Fibroblast of lung (primary cell): ENCODE results near the gene MUS81. TPM values are rescaled to one million over a fixed set of nuclear protein-coding genes. Genes with fewer than 3 reads are reported as not detected.

ENCODE experiments used
- DNase-seq, 2 donors: peaks; one replicate each; pipeline versions ENCODE4 v3.0.0 to v3.0.0-alpha.2; 2010; ENCODE audit warnings: low read depth in 2 of 2
- H2AFZ ChIP-seq: 2 replicates; pipeline ENCODE4 v1.5.1; 2012; ENCODE audit warnings: low read length, control low read depth, inconsistent platforms
- H3K27ac ChIP-seq: 2 replicates; pipeline ENCODE4 v1.5.1; 2011; ENCODE audit warnings: low read length, control low read depth; ENCODE audit not compliant: insufficient read depth
- H3K27me3 ChIP-seq: 2 replicates; pipeline ENCODE4 v1.5.1; 2011; ENCODE audit warnings: mild to moderate bottlenecking, low read length; ENCODE audit not compliant: control insufficient read depth, insufficient read depth
- H3K36me3 ChIP-seq: 2 replicates; pipeline ENCODE4 v1.5.1; 2011; ENCODE audit warnings: low read length; ENCODE audit not compliant: control insufficient read depth, insufficient read depth
- H3K4me1 ChIP-seq: 2 replicates; pipeline ENCODE4 v1.5.1; 2011; ENCODE audit warnings: low read length; ENCODE audit not compliant: control insufficient read depth, insufficient read depth; ENCODE audit errors: extremely low read depth
- H3K4me2 ChIP-seq: 2 replicates; pipeline ENCODE4 v1.5.1; 2011; ENCODE audit warnings: low read length, control low read depth; ENCODE audit not compliant: insufficient read depth; ENCODE audit errors: extremely low read depth
- H3K4me3 ChIP-seq, 4 experiments: fragments of 200-600 bp in 1 of 4; sonication (generic) in 1 of 4; replicated peaks in 1 of 4; 2 replicates each; pipeline ENCODE4 v1.5.1; 2011 to 2016; ENCODE audit warnings: low read length in 4 of 4, low read depth in 3 of 4, mild to moderate bottlenecking in 3 of 4, control low read depth in 2 of 4, inconsistent platforms in 1 of 4, mixed read lengths in 1 of 4; ENCODE audit not compliant: insufficient read depth in 1 of 4; ENCODE audit errors: control extremely low read depth in 1 of 4
- H3K79me2 ChIP-seq: 2 replicates; pipeline ENCODE4 v1.5.1; 2012; ENCODE audit warnings: mild to moderate bottlenecking, low read length, inconsistent platforms; ENCODE audit not compliant: control insufficient read depth, insufficient read depth
- H3K9ac ChIP-seq: 2 replicates; pipeline ENCODE4 v1.5.1; 2011; ENCODE audit warnings: mild to moderate bottlenecking, low read length, control low read depth; ENCODE audit not compliant: insufficient read depth
- H3K9me3 ChIP-seq: 2 replicates; pipeline ENCODE4 v1.5.1; 2012; ENCODE audit warnings: low read depth, low read length; ENCODE audit not compliant: control insufficient read depth, insufficient read depth
- H4K20me1 ChIP-seq: 2 replicates; pipeline ENCODE4 v1.5.1; 2011; ENCODE audit warnings: low read length; ENCODE audit not compliant: control insufficient read depth, insufficient read depth; ENCODE audit errors: extremely low read depth
- CTCF ChIP-seq, 2 donors: IDR thresholded peaks in 1 of 2; conservative IDR thresholded peaks in 1 of 2; 1 replicate in 1 of 2; 2 replicates in 1 of 2; pipeline ENCODE4 v1.5.1; 2011 to 2012; ENCODE audit warnings: low read length in 2 of 2, control low read depth in 1 of 2, inconsistent platforms in 1 of 2, low read depth in 1 of 2, mild to moderate bottlenecking in 1 of 2
- EZH2 ChIP-seq: IDR thresholded peaks from 2 replicates; pipeline ENCODE4 v1.5.1; 2012; ENCODE audit warnings: low read length, control low read depth, mild to moderate bottlenecking; ENCODE audit errors: missing control alignments
- polyA plus RNA-seq, 2 donors: library from polyadenylated mRNA; depleted of rRNA in 1 of 2; stranded (reverse) in 1 of 2; unstranded in 1 of 2; fragments of >200 nt; gene quantifications; 2 replicates each; pipeline ENCODE4 v1.2.1, GENCODE V29; 2011 to 2012; ENCODE audit warnings: missing spikeins in 1 of 2
- total RNA-seq: library from RNA; depleted of rRNA; stranded (reverse); fragments of >200 nt; gene quantifications from 2 replicates; pipeline ENCODE4 v1.2.1, GENCODE V29; 2014

Gene MUS81
- total and polyA plus RNA-seq, 2 donors (not counting 1 experiment from before 2014, with no cell fraction given) = 23.6 to 56.8 TPM

- H3K27me3 ChIP-seq = no peaks in the 10 kb centered on the region
- peak; percentile 86 to 92 for DNase-seq
These were observed 13.3 kb downstream of the MUS81 start for GRCh38 chr11:65873318-65874156.

GRCh38 chr11:65879617-65880016, 19.4 kb downstream of the MUS81 start, which contains the start of gene CTSW:
TSS of gene CTSW (plus strand) at chr11:65879837. CDS start at chr11:65879855, 18 bp downstream.
- Histone ChIP-seq H3K9ac (no peak within 1 kb of the TSS), H3K9me3 (no peaks in the 10 kb centered on the region), H3K36me3 (peaks cover 24% of the 10 kb centered on the region), H3K27ac (no peak within 1 kb of the TSS), H3K4me1 (no peaks in the 10 kb centered on the region), H2AFZ (no peak within 1 kb of the TSS), H3K4me2 (no peak within 1 kb of the TSS), H3K79me2 (no peaks in the 10 kb centered on the region), H3K27me3 (no peaks in the 10 kb centered on the region), H4K20me1 (no peaks in the 10 kb centered on the region), H3K4me3 (no peak within 1 kb of the TSS)
- TF ChIP-seq CTCF (conservative IDR thresholded peaks at IDR 0.05 in 1 of 2, IDR thresholded peaks at IDR 0.05 in 1 of 2; ENCODE audit: low read depth in 1 of 2, low read length in 2 of 2) (no peak), EZH2 (no peak)
- DNase-seq = no peak

More at GRCh38 chr11:65873318-65874156, 13.3 kb downstream of the MUS81 start:
- peak overlapping the region; percentile 41 to 80 (median 65) for H3K4me3 ChIP-seq
- peaks cover 27% of the 10 kb centered on the region for H3K79me2 ChIP-seq
- no peaks in the 10 kb centered on the region for H3K9me3 ChIP-seq
- peak overlapping the region; percentile 75 for H2AFZ ChIP-seq
- TF ChIP-seq CTCF (conservative IDR thresholded peaks at IDR 0.05 in 1 of 2, IDR thresholded peaks at IDR 0.05 in 1 of 2; ENCODE audit: low read depth in 1 of 2, low read length in 2 of 2) (no peak), EZH2 (no peak)
- H3K27ac ChIP-seq = peak overlapping the region; percentile 77
- H3K4me2 ChIP-seq = peak overlapping the region; percentile 94
- H3K4me1 ChIP-seq = peaks cover 20% of the 10 kb centered on the region
- no peaks in the 10 kb centered on the region for H4K20me1 ChIP-seq
- peak overlapping the region; percentile 82 for H3K9ac ChIP-seq
- peaks cover 14% of the 10 kb centered on the region for H3K36me3 ChIP-seq

- Histone ChIP-seq H3K27ac (no peak overlapping the region), H3K79me2 (peaks cover 2% of the 10 kb centered on the region), H3K36me3 (peaks cover 28% of the 10 kb centered on the region), H3K9me3 (no peaks in the 10 kb centered on the region), H3K4me2 (no peak overlapping the region), H3K4me3 (no peak overlapping the region), H3K9ac (no peak overlapping the region), H2AFZ (no peak overlapping the region), H4K20me1 (no peaks in the 10 kb centered on the region), H3K27me3 (no peaks in the 10 kb centered on the region), H3K4me1 (no peaks in the 10 kb centered on the region)
- no peak for TF ChIP-seq CTCF (conservative IDR thresholded peaks at IDR 0.05 in 1 of 2, IDR thresholded peaks at IDR 0.05 in 1 of 2; ENCODE audit: low read depth in 1 of 2, low read length in 2 of 2)
- TF ChIP-seq EZH2 = no peak
- no peak for DNase-seq
These were observed 19.8 kb downstream of the MUS81 start for GRCh38 chr11:65880027-65880426.
